Measurements from ENCODE around the gene GRB10.
A peak's percentile ranks its signal among the peaks of the same experiment; 100 is the strongest.

Gene GRB10

DNA sequence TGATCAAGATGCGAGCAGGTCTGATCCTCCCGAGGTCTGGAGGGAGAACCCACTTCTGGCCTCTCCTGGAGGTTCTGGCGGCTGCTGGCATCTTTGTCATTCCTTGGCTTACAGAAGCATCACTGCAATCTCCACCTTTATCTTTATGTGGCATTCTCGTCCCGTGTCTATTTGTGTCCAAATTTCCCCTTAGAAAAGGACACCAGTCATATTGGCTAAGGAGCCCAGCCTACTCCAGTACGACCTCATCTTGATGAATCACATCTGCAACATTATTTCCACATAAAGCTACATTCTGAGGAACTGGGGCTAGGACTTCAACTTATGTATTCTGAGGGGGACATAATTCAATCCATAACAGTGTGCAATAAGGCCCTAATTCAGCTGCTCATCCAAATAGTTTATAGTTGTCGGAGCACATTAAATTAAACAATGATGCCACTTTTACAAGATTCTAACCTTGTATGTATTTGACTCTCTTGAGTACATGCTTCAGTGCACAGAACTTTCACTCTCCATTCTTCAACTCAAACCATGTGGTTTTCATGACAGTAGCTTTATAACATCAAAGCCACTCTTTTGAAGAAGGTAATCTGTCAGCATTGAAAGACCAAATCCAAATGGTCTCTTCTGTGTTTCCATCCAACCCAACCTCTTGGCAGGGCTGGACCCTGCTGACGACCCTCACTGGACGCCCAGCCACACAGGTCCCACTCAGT lies 131.3 kb downstream of the GRB10 start:
- DNase-seq: no peak

- no peak for DNase-seq
These were observed 132.5 kb downstream of the GRB10 start for GRCh38 chr7:50650057-50650664.

DNA sequence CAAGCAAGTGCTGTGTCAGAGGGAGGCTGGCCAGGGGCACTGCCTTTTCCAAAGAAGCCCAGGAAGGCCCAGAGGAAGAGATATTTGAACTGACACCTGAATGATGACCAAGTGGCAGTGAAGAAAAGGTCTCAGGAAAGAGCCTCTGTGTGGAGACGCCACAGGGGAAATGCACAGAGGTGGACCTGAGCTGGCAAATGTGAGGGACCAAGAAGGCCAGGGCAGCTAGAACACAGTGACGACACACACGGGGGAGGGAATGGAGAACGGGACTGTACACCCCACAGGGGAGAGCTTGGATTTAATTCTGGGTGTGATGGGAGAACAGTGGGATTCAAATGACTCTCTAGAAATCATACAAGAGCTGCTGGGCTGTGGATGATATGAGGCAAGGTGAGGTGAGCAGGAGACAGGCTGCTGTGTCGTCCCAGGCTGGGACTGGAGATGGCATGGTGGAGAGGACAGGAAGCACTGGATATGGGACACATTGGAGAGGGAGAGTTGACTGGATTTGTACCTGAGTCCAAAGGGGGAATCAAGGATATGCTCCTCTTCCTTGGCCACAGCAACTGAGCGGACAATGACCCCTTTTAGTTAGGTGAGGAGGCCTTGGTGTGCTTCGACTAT lies 133.3 kb downstream of the GRB10 start:
- DNase-seq: no peak

DNA sequence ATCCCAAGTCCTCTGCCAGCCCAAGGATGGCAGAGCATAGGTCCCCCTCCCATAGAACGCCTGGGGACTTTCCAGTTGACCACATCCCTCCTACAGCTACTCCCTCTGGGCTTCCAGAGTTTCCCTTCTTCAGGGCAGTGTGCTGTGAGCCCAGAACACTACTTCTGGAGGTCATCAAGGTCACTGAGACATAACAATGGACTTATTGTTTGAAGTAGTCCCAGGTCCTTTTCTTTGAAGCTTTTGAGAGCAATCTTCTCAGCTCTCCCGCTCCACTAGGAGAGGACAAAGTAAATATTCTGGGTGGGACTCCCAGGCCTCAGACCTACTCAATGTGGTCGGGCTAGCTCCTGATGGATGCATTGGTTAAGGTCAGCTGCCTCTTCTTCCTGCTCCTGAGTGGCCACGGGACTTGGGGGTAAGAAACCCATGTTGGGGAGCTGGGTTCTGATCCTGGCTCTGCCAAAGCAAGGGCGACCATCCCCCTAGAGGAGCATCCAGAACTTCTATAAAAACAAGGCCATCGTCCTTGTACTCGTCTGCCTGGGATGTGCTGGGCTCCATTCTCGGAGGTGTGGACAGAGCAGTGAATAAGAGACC lies 134.0 kb downstream of the GRB10 start:
- no peak for DNase-seq

GRCh38 chr7:50648076-50648475 lies 134.6 kb downstream of the GRB10 start:
- DNase-seq: no peak

- no peak for DNase-seq
These were observed 135.3 kb downstream of the GRB10 start for GRCh38 chr7:50647286-50647980.

DNA sequence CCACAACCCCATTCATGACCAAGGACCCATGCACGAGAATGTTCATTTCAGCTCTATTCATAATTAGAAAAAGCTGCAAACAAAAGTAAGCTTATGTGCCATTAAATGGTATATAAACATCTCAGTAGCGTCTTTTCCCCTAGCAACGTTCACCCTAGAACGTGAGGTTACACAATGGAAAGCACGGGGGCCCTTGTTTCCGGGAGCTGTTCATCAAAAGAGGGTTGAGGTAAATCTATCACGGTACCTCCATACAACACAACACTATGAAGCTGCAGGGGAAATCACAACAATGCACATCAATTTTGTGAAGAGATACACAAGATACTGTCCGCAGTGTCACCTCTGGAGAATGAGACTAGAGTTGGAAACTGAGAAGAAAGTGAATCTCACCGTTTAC lies 136.6 kb downstream of the GRB10 start:
- no peak for DNase-seq

DNA sequence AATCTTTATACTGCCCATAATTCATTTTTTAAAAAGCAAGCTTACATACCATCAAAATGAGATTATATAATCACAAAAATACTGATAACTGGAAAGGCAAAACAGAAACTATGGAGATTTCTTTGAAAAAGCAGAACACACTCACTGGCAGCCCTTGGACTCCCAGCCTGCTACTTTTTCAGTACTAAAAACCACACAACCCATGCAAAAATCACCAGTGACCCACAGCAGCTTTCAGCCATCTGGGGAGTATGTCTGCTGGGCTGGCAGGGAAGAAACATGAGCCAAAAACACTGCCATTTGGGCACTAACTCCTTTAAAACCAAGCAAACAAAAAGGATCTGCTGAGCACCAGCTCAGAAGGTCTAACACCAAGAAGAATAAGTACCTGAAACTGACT lies 137.5 kb downstream of the GRB10 start:
- no peak for DNase-seq

DNA sequence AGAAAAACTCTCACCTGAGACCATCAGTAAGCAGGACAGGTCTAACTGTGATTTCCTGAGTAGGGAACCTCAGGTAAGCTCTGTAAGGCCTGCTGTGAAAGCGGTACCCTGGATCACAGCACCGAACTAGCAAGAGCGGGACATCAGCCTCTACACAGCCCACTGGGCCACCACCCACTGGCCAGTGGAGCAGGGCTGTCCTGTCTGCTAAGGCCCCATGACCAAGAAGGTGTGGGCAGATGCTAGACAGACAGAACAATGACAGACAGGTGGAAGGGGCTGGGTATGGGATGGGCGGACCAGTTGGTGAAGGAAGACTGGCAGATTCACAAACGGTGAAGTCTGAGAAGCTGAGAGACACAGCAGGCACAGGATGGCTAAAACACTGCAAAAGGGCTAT lies 138.1 kb downstream of the GRB10 start:
- no peak for DNase-seq

DNA sequence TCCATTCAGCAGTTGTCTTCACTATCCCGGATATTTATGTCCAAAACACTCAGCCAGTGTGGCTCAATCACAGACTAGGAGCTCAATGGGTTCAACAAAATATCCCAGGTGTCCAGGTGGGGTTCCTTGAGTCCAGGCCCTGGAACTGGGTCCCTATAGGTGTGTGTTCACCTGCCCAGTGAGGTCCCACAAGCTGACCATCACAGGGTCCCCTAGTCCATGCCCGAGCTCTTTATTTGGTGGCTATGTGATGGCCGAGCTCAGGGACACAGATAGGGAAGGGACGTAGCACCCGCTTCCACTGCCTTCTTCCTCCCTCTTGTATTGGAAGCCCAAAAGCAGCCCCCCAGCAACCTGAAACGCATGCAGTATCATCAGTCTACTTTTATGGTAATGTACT lies 138.6 kb downstream of the GRB10 start:
- no peak for DNase-seq

- no peak for DNase-seq
These were observed 141.0 kb downstream of the GRB10 start for GRCh38 chr7:50641442-50642405.

- DNase-seq: no peak
These were observed 141.9 kb downstream of the GRB10 start for GRCh38 chr7:50640779-50641178.

DNA sequence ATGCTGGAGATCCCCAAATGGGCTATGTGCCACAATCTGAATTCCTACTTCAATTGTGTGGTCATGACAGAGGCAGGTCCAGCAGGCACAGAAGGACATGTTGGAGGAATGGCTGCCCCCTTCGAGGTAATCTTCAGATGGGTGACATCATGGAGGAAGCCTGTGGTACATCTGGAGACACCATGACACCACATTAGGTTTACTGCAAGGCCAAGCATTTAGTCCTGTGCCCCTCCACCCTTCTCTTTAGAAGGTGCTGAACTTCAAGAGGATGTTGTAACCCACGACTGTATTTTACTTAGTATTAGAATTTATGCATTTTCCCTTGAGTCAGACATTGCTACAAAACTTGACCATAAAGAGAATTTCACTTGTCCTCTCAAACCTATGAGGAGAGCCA lies 142.4 kb downstream of the GRB10 start:
- no peak for DNase-seq

- no peak for DNase-seq
These were observed 144.7 kb downstream of the GRB10 start for GRCh38 chr7:50637725-50638643.

DNA sequence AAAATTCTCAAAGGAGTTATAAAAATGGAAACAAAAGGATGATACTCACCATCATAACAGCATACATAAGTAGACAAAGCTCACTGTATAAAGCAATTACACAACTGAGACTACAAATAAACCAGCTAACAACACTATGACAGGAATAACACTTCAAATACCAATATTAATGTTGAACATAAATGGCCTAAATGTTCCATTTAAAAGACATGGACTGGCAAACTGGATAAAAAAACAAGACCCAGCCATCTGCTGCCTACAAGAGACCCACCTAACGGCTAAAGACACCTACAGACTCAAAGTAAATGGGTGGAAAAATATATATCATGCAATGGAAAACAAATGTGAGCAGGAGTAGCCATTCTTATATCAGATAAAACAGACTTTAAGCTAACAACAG lies 148.3 kb downstream of the GRB10 start:
- no peak for DNase-seq

- no peak for DNase-seq
These were observed 149.3 kb downstream of the GRB10 start for GRCh38 chr7:50633414-50633710.

DNA sequence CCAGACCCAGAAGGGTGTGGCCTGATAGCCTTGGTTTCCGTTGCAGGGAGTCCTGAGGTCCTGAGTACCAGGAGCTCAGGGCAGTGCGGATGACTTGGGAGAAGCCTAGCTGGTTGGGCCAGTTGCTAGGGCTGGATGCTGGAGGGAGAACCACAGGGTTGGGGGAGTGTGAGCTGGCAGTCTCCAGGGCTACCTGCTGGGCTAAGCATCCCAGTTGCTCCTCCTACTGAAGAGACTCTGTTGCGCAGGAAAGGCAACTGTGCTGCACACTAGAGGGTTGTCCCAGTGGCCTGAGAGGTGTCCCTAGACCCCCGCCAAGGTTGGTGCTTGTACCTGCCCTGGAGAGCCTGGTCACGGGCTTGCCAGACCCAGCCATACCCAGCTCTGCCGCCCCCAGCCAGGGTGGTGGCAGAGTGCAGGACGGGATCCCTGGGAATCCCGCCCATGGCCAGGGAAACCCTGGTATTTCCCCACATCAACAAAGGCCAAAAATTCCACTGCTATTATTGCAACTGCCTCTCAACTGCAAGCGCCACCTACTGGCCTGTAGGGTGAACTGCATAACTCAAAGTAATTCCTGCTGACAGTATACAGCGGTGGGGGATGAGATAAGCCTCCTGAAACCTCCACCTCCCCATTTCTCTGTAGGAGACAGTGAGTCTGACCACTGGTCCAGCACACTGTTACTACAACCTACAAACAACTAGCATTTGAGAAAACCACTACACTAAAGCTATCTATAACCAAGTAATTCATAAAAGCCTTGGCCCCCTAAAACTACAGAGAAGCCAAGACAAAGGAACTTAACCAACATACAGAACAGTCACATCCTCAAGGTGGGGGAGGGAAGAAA lies 149.9 kb downstream of the GRB10 start:
- DNase-seq: peak; percentile 3

DNA sequence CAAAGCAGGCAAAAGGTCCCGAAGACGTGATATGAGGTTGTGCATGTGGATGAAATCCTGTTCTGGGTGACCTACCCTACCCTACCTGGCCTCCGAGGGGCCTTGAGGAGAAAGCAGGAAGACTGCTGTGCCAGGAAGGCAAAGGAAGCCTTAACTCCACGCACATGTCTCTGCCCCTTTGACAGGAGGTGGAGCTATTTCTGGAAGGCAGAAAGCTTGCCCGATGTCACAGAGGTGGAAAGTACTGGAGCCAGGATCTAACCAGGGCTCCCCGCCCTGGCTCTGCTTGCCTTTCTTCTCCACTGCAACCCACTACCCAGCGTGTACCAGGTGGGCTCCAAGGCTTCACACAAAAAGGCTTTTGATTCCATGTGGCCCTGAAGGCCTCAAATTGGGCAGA lies 151.1 kb downstream of the GRB10 start:
- DNase-seq: no peak

- no peak for DNase-seq
These were observed 151.6 kb downstream of the GRB10 start for GRCh38 chr7:50631100-50631499.

- DNase-seq: no peak
These were observed 153.3 kb downstream of the GRB10 start for GRCh38 chr7:50629238-50629901.
